Body of pancreas (tissue), 4 donors: ENCODE results near the gene KCNIP4.

Experiments
- POLR2A ChIP-seq, 3 donors: fragments of 450-650 bp; IDR thresholded peaks; one replicate each; pipeline ENCODE4 v1.6.1; 2016; ENCODE audit warnings: antibody characterized with exemption in 3 of 3, mild to moderate bottlenecking in 2 of 3
- TF ChIP-seq, protein P1 (sequence below), 7 experiments: fragments of 450-650 bp in 4 of 7; fragments of 200-600 bp in 3 of 7; sonication (generic) in 3 of 7; IDR thresholded peaks; one replicate each; pipeline ENCODE4 v1.5.1; 2016 to 2019; ENCODE audit warnings: antibody characterized with exemption in 7 of 7

DNA sequence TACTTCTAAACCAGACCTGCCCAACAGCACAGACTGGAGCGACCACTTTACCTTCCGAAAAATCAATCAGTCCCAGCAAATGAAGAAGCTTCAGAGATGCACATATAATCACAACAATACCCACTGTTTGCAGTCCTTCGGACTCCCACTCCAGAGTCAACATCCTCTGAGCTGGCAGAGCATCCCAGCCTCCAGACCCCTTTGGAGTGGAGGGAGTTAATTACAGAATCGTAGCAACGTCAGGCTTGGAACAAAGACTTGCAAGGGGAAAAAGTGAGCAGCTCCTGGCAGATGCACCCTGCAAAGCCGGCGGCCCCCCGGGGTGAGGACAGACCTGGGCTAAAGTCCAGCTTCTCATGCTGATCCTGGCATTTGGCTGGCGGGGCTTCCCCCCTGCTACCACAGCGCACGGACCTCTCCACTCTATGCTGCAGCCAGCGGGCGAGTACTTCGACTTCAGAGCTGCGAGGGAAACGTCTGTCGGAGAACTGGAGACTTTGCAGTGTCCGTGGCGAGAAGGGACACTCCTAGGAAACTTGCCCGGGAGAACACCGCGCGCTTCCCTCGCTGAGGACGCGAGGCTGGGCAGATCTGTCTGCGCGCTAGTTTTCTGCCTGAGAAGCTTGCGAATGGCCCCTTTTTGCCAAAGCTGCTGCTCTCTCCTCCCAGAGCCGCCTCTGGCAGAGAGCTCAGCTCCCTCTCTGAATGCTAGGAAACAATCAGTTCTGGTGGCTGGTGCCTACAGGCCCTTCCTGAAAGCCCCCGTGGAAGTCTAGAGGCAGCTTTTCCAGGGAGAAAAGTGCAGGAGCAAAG lies 964.6 kb downstream of the KCNIP4 start:
- TF ChIP-seq, protein P1, sequence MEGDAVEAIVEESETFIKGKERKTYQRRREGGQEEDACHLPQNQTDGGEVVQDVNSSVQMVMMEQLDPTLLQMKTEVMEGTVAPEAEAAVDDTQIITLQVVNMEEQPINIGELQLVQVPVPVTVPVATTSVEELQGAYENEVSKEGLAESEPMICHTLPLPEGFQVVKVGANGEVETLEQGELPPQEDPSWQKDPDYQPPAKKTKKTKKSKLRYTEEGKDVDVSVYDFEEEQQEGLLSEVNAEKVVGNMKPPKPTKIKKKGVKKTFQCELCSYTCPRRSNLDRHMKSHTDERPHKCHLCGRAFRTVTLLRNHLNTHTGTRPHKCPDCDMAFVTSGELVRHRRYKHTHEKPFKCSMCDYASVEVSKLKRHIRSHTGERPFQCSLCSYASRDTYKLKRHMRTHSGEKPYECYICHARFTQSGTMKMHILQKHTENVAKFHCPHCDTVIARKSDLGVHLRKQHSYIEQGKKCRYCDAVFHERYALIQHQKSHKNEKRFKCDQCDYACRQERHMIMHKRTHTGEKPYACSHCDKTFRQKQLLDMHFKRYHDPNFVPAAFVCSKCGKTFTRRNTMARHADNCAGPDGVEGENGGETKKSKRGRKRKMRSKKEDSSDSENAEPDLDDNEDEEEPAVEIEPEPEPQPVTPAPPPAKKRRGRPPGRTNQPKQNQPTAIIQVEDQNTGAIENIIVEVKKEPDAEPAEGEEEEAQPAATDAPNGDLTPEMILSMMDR (IDR thresholded peaks at IDR 0.05), result no peak
- no peak for TF ChIP-seq POLR2A (IDR thresholded peaks at IDR 0.05)
